ENCODE data around the gene CLCN5. TPM values are rescaled to one million over a fixed set of nuclear protein-coding genes. Genes with fewer than 3 reads are reported as not detected.

Gene CLCN5
- total RNA-seq, 1 experiment from 2014 or later, result 10.7 TPM

DNA sequence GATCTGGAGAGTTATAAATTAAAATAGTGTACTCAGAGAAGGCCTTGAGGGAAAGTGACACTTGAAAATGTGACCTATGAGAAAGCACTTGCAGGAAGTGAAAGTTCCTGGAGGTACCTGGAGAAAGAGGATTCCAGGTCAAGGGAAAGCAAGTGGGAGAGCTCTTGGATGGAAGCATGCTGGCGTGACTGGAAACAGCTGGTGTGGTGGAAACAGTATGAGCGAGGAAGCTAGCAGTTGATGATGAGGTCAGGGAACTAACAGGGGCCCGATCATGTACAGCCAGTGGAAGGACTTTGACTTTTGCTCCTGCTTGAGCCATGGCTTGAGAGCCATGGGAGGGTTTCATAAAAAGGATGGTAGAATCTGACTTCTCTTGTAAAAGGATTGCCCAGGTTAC lies 9.5 kb upstream of the CLCN5 start:
- ATAC-seq, result no peak
- POLR2A ChIA-PET, result interaction anchor here (0.6 kb wide), 1 partner anchor 168 kb away, joined by 8 read pairs; no protein-coding TSS in a partner anchor
- Mint-ChIP-seq H3K9me3 (no peaks in the 10 kb centered on the region), H3K4me1 (no peaks in the 10 kb centered on the region), H3K27me3 (ENCODE audit: low read depth) (no peaks in the 10 kb centered on the region; the same call in 1 of the 2 replicates), H3K27ac (no peak overlapping the region), H3K4me3 (no peak overlapping the region), H3K36me3 (no peaks in the 10 kb centered on the region)
- no peak for DNase-seq (ENCODE audit: low spot score)
- TF ChIP-seq RELA (CRISPR knock-in tag; IDR thresholded peaks at IDR 0.05; ENCODE audit: borderline replicate concordance), result no peak
- TF ChIP-seq FOXP1 (CRISPR knock-in tag; IDR thresholded peaks at IDR 0.05; ENCODE audit: borderline replicate concordance), result no peak
- TF ChIP-seq, protein P1, sequence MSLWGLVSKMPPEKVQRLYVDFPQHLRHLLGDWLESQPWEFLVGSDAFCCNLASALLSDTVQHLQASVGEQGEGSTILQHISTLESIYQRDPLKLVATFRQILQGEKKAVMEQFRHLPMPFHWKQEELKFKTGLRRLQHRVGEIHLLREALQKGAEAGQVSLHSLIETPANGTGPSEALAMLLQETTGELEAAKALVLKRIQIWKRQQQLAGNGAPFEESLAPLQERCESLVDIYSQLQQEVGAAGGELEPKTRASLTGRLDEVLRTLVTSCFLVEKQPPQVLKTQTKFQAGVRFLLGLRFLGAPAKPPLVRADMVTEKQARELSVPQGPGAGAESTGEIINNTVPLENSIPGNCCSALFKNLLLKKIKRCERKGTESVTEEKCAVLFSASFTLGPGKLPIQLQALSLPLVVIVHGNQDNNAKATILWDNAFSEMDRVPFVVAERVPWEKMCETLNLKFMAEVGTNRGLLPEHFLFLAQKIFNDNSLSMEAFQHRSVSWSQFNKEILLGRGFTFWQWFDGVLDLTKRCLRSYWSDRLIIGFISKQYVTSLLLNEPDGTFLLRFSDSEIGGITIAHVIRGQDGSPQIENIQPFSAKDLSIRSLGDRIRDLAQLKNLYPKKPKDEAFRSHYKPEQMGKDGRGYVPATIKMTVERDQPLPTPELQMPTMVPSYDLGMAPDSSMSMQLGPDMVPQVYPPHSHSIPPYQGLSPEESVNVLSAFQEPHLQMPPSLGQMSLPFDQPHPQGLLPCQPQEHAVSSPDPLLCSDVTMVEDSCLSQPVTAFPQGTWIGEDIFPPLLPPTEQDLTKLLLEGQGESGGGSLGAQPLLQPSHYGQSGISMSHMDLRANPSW (CRISPR knock-in tag; conservative IDR thresholded peaks at IDR 0.05; ENCODE audit: low read depth), result no peak
- TF ChIP-seq, protein P2, sequence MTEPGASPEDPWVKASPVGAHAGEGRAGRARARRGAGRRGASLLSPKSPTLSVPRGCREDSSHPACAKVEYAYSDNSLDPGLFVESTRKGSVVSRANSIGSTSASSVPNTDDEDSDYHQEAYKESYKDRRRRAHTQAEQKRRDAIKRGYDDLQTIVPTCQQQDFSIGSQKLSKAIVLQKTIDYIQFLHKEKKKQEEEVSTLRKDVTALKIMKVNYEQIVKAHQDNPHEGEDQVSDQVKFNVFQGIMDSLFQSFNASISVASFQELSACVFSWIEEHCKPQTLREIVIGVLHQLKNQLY (CRISPR knock-in tag; IDR thresholded peaks at IDR 0.05), result no peak
- TF ChIP-seq HMGA2 (CRISPR knock-in tag; IDR thresholded peaks at IDR 0.05), result no peak
- TF ChIP-seq, protein P3, sequence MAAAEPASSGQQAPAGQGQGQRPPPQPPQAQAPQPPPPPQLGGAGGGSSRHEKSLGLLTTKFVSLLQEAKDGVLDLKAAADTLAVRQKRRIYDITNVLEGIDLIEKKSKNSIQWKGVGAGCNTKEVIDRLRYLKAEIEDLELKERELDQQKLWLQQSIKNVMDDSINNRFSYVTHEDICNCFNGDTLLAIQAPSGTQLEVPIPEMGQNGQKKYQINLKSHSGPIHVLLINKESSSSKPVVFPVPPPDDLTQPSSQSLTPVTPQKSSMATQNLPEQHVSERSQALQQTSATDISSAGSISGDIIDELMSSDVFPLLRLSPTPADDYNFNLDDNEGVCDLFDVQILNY (CRISPR knock-in tag; IDR thresholded peaks at IDR 0.05), result no peak
- TF ChIP-seq NR2C2 (CRISPR knock-in tag; IDR thresholded peaks at IDR 0.05), result no peak
- TF ChIP-seq, protein P4, sequence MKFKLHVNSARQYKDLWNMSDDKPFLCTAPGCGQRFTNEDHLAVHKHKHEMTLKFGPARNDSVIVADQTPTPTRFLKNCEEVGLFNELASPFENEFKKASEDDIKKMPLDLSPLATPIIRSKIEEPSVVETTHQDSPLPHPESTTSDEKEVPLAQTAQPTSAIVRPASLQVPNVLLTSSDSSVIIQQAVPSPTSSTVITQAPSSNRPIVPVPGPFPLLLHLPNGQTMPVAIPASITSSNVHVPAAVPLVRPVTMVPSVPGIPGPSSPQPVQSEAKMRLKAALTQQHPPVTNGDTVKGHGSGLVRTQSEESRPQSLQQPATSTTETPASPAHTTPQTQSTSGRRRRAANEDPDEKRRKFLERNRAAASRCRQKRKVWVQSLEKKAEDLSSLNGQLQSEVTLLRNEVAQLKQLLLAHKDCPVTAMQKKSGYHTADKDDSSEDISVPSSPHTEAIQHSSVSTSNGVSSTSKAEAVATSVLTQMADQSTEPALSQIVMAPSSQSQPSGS (CRISPR knock-in tag; IDR thresholded peaks at IDR 0.05; ENCODE audit: borderline replicate concordance, low read depth), result no peak
- no peak for TF ChIP-seq ZNF121 (CRISPR knock-in tag; IDR thresholded peaks at IDR 0.05)
- TF ChIP-seq, protein P5, sequence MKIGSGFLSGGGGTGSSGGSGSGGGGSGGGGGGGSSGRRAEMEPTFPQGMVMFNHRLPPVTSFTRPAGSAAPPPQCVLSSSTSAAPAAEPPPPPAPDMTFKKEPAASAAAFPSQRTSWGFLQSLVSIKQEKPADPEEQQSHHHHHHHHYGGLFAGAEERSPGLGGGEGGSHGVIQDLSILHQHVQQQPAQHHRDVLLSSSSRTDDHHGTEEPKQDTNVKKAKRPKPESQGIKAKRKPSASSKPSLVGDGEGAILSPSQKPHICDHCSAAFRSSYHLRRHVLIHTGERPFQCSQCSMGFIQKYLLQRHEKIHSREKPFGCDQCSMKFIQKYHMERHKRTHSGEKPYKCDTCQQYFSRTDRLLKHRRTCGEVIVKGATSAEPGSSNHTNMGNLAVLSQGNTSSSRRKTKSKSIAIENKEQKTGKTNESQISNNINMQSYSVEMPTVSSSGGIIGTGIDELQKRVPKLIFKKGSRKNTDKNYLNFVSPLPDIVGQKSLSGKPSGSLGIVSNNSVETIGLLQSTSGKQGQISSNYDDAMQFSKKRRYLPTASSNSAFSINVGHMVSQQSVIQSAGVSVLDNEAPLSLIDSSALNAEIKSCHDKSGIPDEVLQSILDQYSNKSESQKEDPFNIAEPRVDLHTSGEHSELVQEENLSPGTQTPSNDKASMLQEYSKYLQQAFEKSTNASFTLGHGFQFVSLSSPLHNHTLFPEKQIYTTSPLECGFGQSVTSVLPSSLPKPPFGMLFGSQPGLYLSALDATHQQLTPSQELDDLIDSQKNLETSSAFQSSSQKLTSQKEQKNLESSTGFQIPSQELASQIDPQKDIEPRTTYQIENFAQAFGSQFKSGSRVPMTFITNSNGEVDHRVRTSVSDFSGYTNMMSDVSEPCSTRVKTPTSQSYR (CRISPR knock-in tag; IDR thresholded peaks at IDR 0.05), result no peak
- TF ChIP-seq CBFB (CRISPR knock-in tag; IDR thresholded peaks at IDR 0.05; ENCODE audit: low read depth), result no peak
- no peak for TF ChIP-seq ESRRA (CRISPR knock-in tag; IDR thresholded peaks at IDR 0.05; ENCODE audit: borderline replicate concordance)
- TF ChIP-seq PRRX2 (CRISPR knock-in tag; IDR thresholded peaks at IDR 0.05), result no peak
- TF ChIP-seq, protein P6, sequence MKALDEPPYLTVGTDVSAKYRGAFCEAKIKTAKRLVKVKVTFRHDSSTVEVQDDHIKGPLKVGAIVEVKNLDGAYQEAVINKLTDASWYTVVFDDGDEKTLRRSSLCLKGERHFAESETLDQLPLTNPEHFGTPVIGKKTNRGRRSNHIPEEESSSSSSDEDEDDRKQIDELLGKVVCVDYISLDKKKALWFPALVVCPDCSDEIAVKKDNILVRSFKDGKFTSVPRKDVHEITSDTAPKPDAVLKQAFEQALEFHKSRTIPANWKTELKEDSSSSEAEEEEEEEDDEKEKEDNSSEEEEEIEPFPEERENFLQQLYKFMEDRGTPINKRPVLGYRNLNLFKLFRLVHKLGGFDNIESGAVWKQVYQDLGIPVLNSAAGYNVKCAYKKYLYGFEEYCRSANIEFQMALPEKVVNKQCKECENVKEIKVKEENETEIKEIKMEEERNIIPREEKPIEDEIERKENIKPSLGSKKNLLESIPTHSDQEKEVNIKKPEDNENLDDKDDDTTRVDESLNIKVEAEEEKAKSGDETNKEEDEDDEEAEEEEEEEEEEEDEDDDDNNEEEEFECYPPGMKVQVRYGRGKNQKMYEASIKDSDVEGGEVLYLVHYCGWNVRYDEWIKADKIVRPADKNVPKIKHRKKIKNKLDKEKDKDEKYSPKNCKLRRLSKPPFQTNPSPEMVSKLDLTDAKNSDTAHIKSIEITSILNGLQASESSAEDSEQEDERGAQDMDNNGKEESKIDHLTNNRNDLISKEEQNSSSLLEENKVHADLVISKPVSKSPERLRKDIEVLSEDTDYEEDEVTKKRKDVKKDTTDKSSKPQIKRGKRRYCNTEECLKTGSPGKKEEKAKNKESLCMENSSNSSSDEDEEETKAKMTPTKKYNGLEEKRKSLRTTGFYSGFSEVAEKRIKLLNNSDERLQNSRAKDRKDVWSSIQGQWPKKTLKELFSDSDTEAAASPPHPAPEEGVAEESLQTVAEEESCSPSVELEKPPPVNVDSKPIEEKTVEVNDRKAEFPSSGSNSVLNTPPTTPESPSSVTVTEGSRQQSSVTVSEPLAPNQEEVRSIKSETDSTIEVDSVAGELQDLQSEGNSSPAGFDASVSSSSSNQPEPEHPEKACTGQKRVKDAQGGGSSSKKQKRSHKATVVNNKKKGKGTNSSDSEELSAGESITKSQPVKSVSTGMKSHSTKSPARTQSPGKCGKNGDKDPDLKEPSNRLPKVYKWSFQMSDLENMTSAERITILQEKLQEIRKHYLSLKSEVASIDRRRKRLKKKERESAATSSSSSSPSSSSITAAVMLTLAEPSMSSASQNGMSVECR (CRISPR knock-in tag; IDR thresholded peaks at IDR 0.05; ENCODE audit: borderline replicate concordance), result no peak
- no peak for TF ChIP-seq GTF2I (CRISPR knock-in tag; conservative IDR thresholded peaks at IDR 0.05)
- TF ChIP-seq ETV6 (CRISPR knock-in tag; IDR thresholded peaks at IDR 0.05), result no peak
- TF ChIP-seq, protein P7, sequence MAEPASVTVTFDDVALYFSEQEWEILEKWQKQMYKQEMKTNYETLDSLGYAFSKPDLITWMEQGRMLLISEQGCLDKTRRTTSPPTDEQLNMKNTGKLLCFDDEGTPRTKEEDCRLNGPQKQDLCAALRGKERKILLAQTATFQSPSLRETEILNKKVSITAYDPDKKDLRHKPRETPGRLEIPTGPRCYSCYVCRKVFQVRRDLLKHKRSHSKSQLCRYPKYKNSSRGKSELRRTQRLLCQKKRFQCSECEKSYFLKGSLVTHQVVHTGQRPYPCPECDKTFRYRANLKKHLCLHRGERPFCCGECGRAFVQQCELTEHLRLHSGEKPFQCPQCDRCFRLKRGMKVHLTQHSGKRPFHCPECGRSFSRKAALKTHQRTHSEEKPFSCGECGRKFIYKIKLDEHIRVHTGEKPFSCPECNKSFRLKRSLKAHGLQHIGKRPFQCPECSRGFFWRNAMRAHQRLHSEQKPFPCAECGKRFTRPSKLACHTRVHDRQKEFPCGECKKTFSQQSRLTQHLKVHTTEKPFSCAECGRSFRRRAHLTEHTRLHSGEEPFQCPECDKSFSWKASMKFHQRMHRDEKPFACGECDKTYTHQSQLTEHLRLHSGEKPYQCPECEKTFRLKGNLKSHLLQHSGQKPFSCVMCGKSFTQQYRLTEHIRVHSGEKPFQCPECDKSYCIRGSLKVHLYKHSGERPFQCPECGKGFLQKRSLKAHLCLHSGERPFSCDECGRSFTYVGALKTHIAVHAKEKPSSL (CRISPR knock-in tag; conservative IDR thresholded peaks at IDR 0.05), result no peak
- TF ChIP-seq TCF7 (CRISPR knock-in tag; IDR thresholded peaks at IDR 0.05; ENCODE audit: low read depth), result no peak
- CTCF ChIA-PET, result interaction anchor here (2.3 kb wide), 1 partner anchor 29 kb away, joined by 12 read pairs; no protein-coding TSS in a partner anchor
